ENCODE results near the gene CLCN6. TPM values are rescaled to one million over a fixed set of nuclear protein-coding genes. Genes with fewer than 3 reads are reported as not detected.

CLCN6 gene
- total and polyA plus RNA-seq, 2 of the 13 experiments (the other 11 are each of a cell fraction or from before 2014, with no cell fraction given): 14.9 to 19.3 TPM

GRCh38 chr1:11858968-11859871 lies 53.2 kb downstream of the CLCN6 start (continued):
- TF ChIP-seq TRIM22 (IDR thresholded peaks at IDR 0.05) (no peak), HDAC2 (CRISPR knock-in tag; IDR thresholded peaks at IDR 0.05) (peak; percentile 88; the same call in 1 of the 2 replicates), MTA3 (CRISPR knock-in tag; IDR thresholded peaks at IDR 0.05) (peak; percentile 94), PHB2 (IDR thresholded peaks at IDR 0.05; ENCODE audit: partially characterized antibody) (no peak), ZNF558 (CRISPR knock-in tag; IDR thresholded peaks at IDR 0.05; ENCODE audit: borderline replicate concordance) (peak; percentile 100), NR2F6 (IDR thresholded peaks at IDR 0.05) (no peak), NR2F6 (CRISPR knock-in tag; IDR thresholded peaks at IDR 0.05) (peak; percentile 76), SP5 (CRISPR knock-in tag; IDR thresholded peaks at IDR 0.05; ENCODE audit: borderline replicate concordance, low read depth) (peak; percentile 48; the same call in 1 of the 2 replicates), YY1 (IDR thresholded peaks at IDR 0.05; ENCODE audit: insufficient read depth, insufficient replicate concordance, low read depth, low read length) (no peak), HNRNPK (IDR thresholded peaks at IDR 0.05; ENCODE audit: low read depth, low read length, poor library complexity, severe bottlenecking) (no peak), SRF (IDR thresholded peaks at IDR 0.05; ENCODE audit: low read depth, low read length) (no peak), HNRNPH1 (optimal IDR thresholded peaks at IDR 0.05; ENCODE audit: low read depth, low read length) (no peak), EED (CRISPR knock-in tag; IDR thresholded peaks at IDR 0.05) (peak; percentile 65; the same call in 1 of the 2 replicates), RNF219 (CRISPR knock-in tag; IDR thresholded peaks at IDR 0.05) (no peak), RBAK (CRISPR knock-in tag; IDR thresholded peaks at IDR 0.05) (no peak), NFRKB (IDR thresholded peaks at IDR 0.05) (no peak), ZNF556 (CRISPR knock-in tag; IDR thresholded peaks at IDR 0.05; ENCODE audit: borderline replicate concordance) (peak; percentile 87; the same call in 1 of the 2 replicates), ZNF256 (CRISPR knock-in tag; conservative IDR thresholded peaks at IDR 0.05) (peak; percentile 97), ZNF549 (CRISPR knock-in tag; IDR thresholded peaks at IDR 0.05) (no peak; the same call in 1 of the 2 replicates), ZNF737 (CRISPR knock-in tag; IDR thresholded peaks at IDR 0.05; ENCODE audit: borderline replicate concordance) (peak; percentile 97), HNRNPUL1 (IDR thresholded peaks at IDR 0.05; ENCODE audit: low read depth, low read length) (no peak), TBL1XR1 (IDR thresholded peaks at IDR 0.05; ENCODE audit: borderline replicate concordance, low read length, partially characterized antibody) (no peak), GATA4 (IDR thresholded peaks at IDR 0.05; ENCODE audit: borderline replicate concordance, low read depth) (no peak), ZNF784 (CRISPR knock-in tag; IDR thresholded peaks at IDR 0.05; ENCODE audit: borderline replicate concordance) (peak; percentile 94; the same call in 1 of the 2 replicates), CREM (IDR thresholded peaks at IDR 0.05) (no peak), CREM (CRISPR knock-in tag; IDR thresholded peaks at IDR 0.05) (0 out of 2 replicates have a peak, but pooled peaks have one; percentile 29), TEAD2 (CRISPR knock-in tag; IDR thresholded peaks at IDR 0.05) (0 out of 2 replicates have a peak, but pooled peaks have one; percentile 85), ATF1 (CRISPR knock-in tag; IDR thresholded peaks at IDR 0.05) (no peak), RFX3 (CRISPR knock-in tag; IDR thresholded peaks at IDR 0.05) (no peak)

Measured in HepG2 (cell line).